ENCODE measurements around the gene UBE3D.

GRCh38 chr6:82963191-82963925 lies 102.3 kb downstream of the UBE3D start:
- TF ChIP-seq, protein P1, sequence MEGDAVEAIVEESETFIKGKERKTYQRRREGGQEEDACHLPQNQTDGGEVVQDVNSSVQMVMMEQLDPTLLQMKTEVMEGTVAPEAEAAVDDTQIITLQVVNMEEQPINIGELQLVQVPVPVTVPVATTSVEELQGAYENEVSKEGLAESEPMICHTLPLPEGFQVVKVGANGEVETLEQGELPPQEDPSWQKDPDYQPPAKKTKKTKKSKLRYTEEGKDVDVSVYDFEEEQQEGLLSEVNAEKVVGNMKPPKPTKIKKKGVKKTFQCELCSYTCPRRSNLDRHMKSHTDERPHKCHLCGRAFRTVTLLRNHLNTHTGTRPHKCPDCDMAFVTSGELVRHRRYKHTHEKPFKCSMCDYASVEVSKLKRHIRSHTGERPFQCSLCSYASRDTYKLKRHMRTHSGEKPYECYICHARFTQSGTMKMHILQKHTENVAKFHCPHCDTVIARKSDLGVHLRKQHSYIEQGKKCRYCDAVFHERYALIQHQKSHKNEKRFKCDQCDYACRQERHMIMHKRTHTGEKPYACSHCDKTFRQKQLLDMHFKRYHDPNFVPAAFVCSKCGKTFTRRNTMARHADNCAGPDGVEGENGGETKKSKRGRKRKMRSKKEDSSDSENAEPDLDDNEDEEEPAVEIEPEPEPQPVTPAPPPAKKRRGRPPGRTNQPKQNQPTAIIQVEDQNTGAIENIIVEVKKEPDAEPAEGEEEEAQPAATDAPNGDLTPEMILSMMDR (conservative IDR thresholded peaks at IDR 0.05; ENCODE audit: low read depth, low read length): no peak
- no peak for TF ChIP-seq EZH2 (IDR thresholded peaks at IDR 0.05; ENCODE audit: borderline replicate concordance, low read depth, low read length, poor library complexity, severe bottlenecking)
